Activated CD8-positive, alpha-beta T cell treated with anti-CD3 and anti-CD28 coated beads, Interleukin-2, amount 10 ng/mL, durations not matched to agents 7 days and 5 days (primary cell): ENCODE results near the gene MARCKSL1. TPM values are rescaled to one million over a fixed set of nuclear protein-coding genes. Genes with fewer than 3 reads are reported as not detected.

Experiments used
- total RNA-seq, 2 experiments: library from RNA; stranded (reverse); gene quantifications; one replicate each; pipeline ENCODE4 v1.2.3, GENCODE V29; 2021

Gene MARCKSL1
- total RNA-seq, 2 experiments from 2014 or later = 23.1 to 26.1 TPM

Other genes starting within 250 kb of the MARCKSL1 start
- gene KPNA6, start 228.2 kb downstream of the MARCKSL1 start, total RNA-seq = 10 to 100 TPM; 65.7 to 67.2 TPM
- gene TXLNA, start 156.6 kb downstream of the MARCKSL1 start, total RNA-seq = 10 to 100 TPM; 79.7 to 79.8 TPM
- gene CCDC28B, start 135.6 kb downstream of the MARCKSL1 start, total RNA-seq = 10 to 100 TPM; 71.4 to 72.8 TPM
- 1 to 10 TPM; 6.1 to 6.3 TPM for gene IQCC, start 130.6 kb downstream of the MARCKSL1 start, total RNA-seq
- not detected for gene DCDC2B, start 127.1 kb downstream of the MARCKSL1 start, total RNA-seq
- gene TMEM234, start 113.9 kb downstream of the MARCKSL1 start, total RNA-seq = 10 to 100 TPM; 10.6 TPM
- 100 to 1,000 TPM; 194 to 196 TPM for gene EIF3I, start 113.8 kb downstream of the MARCKSL1 start, total RNA-seq
- gene FAM167B, start 89.0 kb downstream of the MARCKSL1 start, total RNA-seq = under 1 TPM; 0.78 to 0.90 TPM
- gene LCK, start 85.0 kb downstream of the MARCKSL1 start, total RNA-seq = 100 to 1,000 TPM; 464 to 488 TPM
- 100 to 1,000 TPM; 219 to 227 TPM for gene HDAC1, start 44.1 kb downstream of the MARCKSL1 start, total RNA-seq
- 1 to 10 TPM; 2.6 to 3.2 TPM for gene FAM229A, start 26.3 kb upstream of the MARCKSL1 start, total RNA-seq
- gene TSSK3, start 26.3 kb upstream of the MARCKSL1 start, total RNA-seq = under 1 TPM in 1 of 2 experiments, not detected in 1; 0.21 TPM
- 10 to 100 TPM; 37.3 to 38.5 TPM for gene BSDC1, start 58.2 kb upstream of the MARCKSL1 start, total RNA-seq
- not detected for gene ZBTB8B, start 128.8 kb upstream of the MARCKSL1 start, total RNA-seq
- under 1 TPM; 0.11 to 0.18 TPM for gene ZBTB8A, start 203.2 kb upstream of the MARCKSL1 start, total RNA-seq